Keratinocyte (primary cell): ENCODE data around the gene TKFC. TPM values are rescaled to one million over a fixed set of nuclear protein-coding genes. Genes with fewer than 3 reads are reported as not detected.

ENCODE experiments used
- DNase-seq: peaks from one replicate; pipeline ENCODE4 v3.0.0-alpha.2; 2011; ENCODE audit warnings: low read depth, missing footprints, low spot score
- FAIRE-seq: peaks from 2 replicates; lab custom pipeline; 2011; peaks lifted over from hg19 to GRCh38; lab: Jason Lieb, UNC
- H2AFZ ChIP-seq: 2 replicates; pipeline ENCODE4 v1.6.0; 2012; ENCODE audit warnings: low read length, control low read depth, inconsistent platforms; ENCODE audit not compliant: control insufficient read depth
- H3K27ac ChIP-seq: 2 replicates; pipeline ENCODE4 v1.5.1; 2011; ENCODE audit warnings: low read length; ENCODE audit not compliant: control insufficient read depth, insufficient read depth
- H3K27me3 ChIP-seq: 3 replicates; pipeline ENCODE4 v1.6.0; 2011; ENCODE audit warnings: low read length; ENCODE audit not compliant: control insufficient read depth, insufficient read depth; ENCODE audit errors: extremely low read depth
- H3K36me3 ChIP-seq, 2 experiments: 2 replicates in 1 of 2; 3 replicates in 1 of 2; pipeline ENCODE4 v1.5.1; 2011; ENCODE audit warnings: low read length in 2 of 2, mild to moderate bottlenecking in 1 of 2; ENCODE audit not compliant: control insufficient read depth in 2 of 2, insufficient read depth in 2 of 2; ENCODE audit errors: extremely low read depth in 1 of 2
- H3K4me1 ChIP-seq: 3 replicates; pipeline ENCODE4 v1.5.1; 2011; ENCODE audit warnings: low read length; ENCODE audit not compliant: control insufficient read depth, insufficient read depth; ENCODE audit errors: extremely low read depth
- H3K4me2 ChIP-seq: 3 replicates; pipeline ENCODE4 v1.6.0; 2011; ENCODE audit warnings: low read depth, low read length; ENCODE audit not compliant: control insufficient read depth, insufficient read depth; ENCODE audit errors: extremely low read depth
- H3K4me3 ChIP-seq, 3 experiments: fragments of 200-600 bp in 1 of 3; sonication (generic) in 1 of 3; 2 replicates in 2 of 3; 3 replicates in 1 of 3; pipeline ENCODE4 v1.5.1; 2011 to 2016; ENCODE audit warnings: low read length in 3 of 3, mild to moderate bottlenecking in 3 of 3, control low read depth in 2 of 3, inconsistent platforms in 1 of 3, low read depth in 1 of 3, mixed read lengths in 1 of 3, mixed run types in 1 of 3, moderate library complexity in 1 of 3; ENCODE audit not compliant: control insufficient read depth in 2 of 3, insufficient read depth in 2 of 3; ENCODE audit errors: extremely low read depth in 1 of 3
- H3K79me2 ChIP-seq: 2 replicates; pipeline ENCODE4 v1.6.0; 2012; ENCODE audit warnings: low read length; ENCODE audit not compliant: control insufficient read depth, insufficient read depth
- H3K9ac ChIP-seq: 3 replicates; pipeline ENCODE4 v1.6.0; 2011; ENCODE audit warnings: low read length; ENCODE audit not compliant: control insufficient read depth, insufficient read depth; ENCODE audit errors: extremely low read depth
- H3K9me1 ChIP-seq: 3 replicates; pipeline ENCODE4 v1.6.0; 2011; ENCODE audit warnings: low read length; ENCODE audit not compliant: control insufficient read depth, insufficient read depth; ENCODE audit errors: extremely low read depth
- H3K9me3 ChIP-seq: 2 replicates; pipeline ENCODE4 v1.5.1; 2012; ENCODE audit warnings: low read depth, low read length; ENCODE audit not compliant: control insufficient read depth
- H4K20me1 ChIP-seq: 3 replicates; pipeline ENCODE4 v1.6.0; 2011; ENCODE audit warnings: low read length; ENCODE audit not compliant: control insufficient read depth, insufficient read depth; ENCODE audit errors: extremely low read depth
- EZH2 ChIP-seq: IDR thresholded peaks from one replicate; pipeline ENCODE4 v1.6.1; 2012; ENCODE audit warnings: inconsistent platforms, mild to moderate bottlenecking, low read length, moderate library complexity
- dilution Hi-C: fragments of 300-500 bp; cut with MboI; formaldehyde crosslinking; loops from one replicate; pipeline ENCODE4 v1.7.0; 2020; ENCODE audit warnings: low sequenced_read_pairs; ENCODE audit not compliant: extremely low pct_ligation_motif_present
- polyA plus RNA-seq, 5 experiments: library from polyadenylated mRNA; depleted of rRNA in 3 of 5; stranded (reverse) in 3 of 5; stranded (forward) in 1 of 5; unstranded in 1 of 5; fragments of >200 nt; gene quantifications; 1 replicate in 1 of 5; 2 replicates in 3 of 5; 3 replicates in 1 of 5; pipeline versions ENCODE4 v1.2.1 to v1.2.3, GENCODE V29; 2011 to 2012; ENCODE audit warnings: missing spikeins in 2 of 5, low read depth in 1 of 5, low replicate concordance in 1 of 5
- TF ChIP-seq, protein P1 (sequence below), 3 experiments: IDR thresholded peaks in 1 of 3; conservative IDR thresholded peaks in 1 of 3; optimal IDR thresholded peaks in 1 of 3; 2 replicates in 2 of 3; 3 replicates in 1 of 3; pipeline versions ENCODE3 to v1.5.1; 2011; ENCODE audit warnings: low read length in 3 of 3, mild to moderate bottlenecking in 3 of 3, moderate library complexity in 2 of 3, control low read depth in 1 of 3, inconsistent platforms in 1 of 3; ENCODE audit not compliant: insufficient read depth in 2 of 3; ENCODE audit errors: extremely low read depth in 1 of 3

TKFC gene
- polyA plus RNA-seq, 1 donor (not counting 4 experiments of a cell fraction or from before 2014, with no cell fraction given), result 15.4 TPM

DNA sequence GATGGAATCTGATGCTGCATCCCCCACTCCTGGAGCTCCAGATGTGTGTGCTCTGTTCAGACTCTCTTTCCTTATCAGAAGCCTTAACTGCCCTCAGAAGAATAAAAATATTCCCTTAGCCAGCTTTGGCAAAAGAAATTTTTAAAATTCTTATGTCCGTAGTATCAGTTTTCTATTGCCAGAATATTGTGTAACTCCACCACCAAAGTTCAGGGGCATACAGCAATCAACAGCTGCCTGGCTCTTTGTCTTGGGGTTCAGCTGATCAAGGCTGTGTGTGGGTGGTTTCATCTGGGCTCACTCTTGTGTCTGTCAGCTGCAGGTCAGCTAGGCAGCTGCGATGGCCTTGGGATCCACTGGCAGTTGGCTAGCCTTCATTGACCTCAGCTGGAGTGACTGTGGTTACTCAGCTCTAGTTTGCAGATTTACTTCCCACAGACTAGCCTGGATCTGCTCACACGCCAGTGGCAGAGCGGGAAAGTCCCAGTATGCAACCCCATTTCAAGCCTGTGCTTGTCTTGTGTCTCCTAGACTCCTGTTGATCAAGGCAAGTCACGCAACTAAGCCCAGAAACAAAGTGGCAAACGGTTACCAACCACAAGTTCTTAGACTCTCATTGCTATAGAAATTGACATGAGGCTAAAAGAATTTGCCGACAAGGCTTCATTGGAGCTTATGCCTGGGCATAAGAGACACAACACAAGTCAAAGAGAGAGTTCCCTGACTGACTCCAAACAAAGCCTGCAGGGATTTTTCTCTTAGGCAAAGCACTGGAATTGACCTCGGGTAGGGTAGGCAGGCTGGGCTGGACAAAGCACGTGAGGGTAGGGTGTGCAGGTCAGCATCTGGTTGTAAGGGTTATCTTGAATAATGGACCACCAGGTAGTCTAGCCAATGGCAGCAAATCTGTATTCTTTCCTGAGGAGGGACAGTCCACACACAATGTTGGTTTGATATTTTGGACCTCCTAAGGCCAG lies 36.6 kb downstream of the TKFC start:
- Histone ChIP-seq H3K36me3 (peaks cover 19 to 38% of the 10 kb centered on the region in 2 experiments), H3K79me2 (no peaks in the 10 kb centered on the region), H3K4me1 (peaks cover 28% of the 10 kb centered on the region), H3K27me3 (no peaks in the 10 kb centered on the region), H2AFZ (no peak overlapping the region), H4K20me1 (no peaks in the 10 kb centered on the region), H3K27ac (peak overlapping the region; percentile 99), H3K4me2 (peak overlapping the region; percentile 70), H3K9me3 (no peaks in the 10 kb centered on the region), H3K9ac (peak overlapping the region; percentile 78), H3K9me1 (no peaks in the 10 kb centered on the region), H3K4me3 (no peak overlapping the region)
- FAIRE-seq (peak; percentile 87), DNase-seq (peak; percentile 99)
- TF ChIP-seq, protein P1, sequence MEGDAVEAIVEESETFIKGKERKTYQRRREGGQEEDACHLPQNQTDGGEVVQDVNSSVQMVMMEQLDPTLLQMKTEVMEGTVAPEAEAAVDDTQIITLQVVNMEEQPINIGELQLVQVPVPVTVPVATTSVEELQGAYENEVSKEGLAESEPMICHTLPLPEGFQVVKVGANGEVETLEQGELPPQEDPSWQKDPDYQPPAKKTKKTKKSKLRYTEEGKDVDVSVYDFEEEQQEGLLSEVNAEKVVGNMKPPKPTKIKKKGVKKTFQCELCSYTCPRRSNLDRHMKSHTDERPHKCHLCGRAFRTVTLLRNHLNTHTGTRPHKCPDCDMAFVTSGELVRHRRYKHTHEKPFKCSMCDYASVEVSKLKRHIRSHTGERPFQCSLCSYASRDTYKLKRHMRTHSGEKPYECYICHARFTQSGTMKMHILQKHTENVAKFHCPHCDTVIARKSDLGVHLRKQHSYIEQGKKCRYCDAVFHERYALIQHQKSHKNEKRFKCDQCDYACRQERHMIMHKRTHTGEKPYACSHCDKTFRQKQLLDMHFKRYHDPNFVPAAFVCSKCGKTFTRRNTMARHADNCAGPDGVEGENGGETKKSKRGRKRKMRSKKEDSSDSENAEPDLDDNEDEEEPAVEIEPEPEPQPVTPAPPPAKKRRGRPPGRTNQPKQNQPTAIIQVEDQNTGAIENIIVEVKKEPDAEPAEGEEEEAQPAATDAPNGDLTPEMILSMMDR (optimal IDR thresholded peaks at IDR 0.05 in 1 of 3, IDR thresholded peaks at IDR 0.05 in 1 of 3, conservative IDR thresholded peaks at IDR 0.05 in 1 of 3; ENCODE audit: extremely low read depth in 1 of 3, insufficient read depth in 2 of 3, low read length in 3 of 3), result no peak
- dilution Hi-C loops, result no loop called here

- FAIRE-seq, result no peak
- H3K9me3 ChIP-seq, result no peaks in the 10 kb centered on the region
- no peak for DNase-seq
- no peak overlapping the region for H2AFZ ChIP-seq
- dilution Hi-C loops, result no loop called here
- H3K4me1 ChIP-seq, result peaks cover 28% of the 10 kb centered on the region
- TF ChIP-seq, protein P1 (optimal IDR thresholded peaks at IDR 0.05 in 1 of 3, IDR thresholded peaks at IDR 0.05 in 1 of 3, conservative IDR thresholded peaks at IDR 0.05 in 1 of 3; ENCODE audit: extremely low read depth in 1 of 3, insufficient read depth in 2 of 3, low read length in 3 of 3), result no peak
- TF ChIP-seq EZH2, result no peak
- peak overlapping the region; percentile 99 for H3K27ac ChIP-seq
- no peak overlapping the region for H3K4me3 ChIP-seq
- H3K9me1 ChIP-seq, result no peaks in the 10 kb centered on the region
- H3K79me2 ChIP-seq, result no peaks in the 10 kb centered on the region
- peak overlapping the region; percentile 70 for H3K4me2 ChIP-seq
- H3K9ac ChIP-seq, result peak overlapping the region; percentile 78
- peaks cover 19 to 38% of the 10 kb centered on the region in 2 experiments for H3K36me3 ChIP-seq
- H4K20me1 ChIP-seq, result no peaks in the 10 kb centered on the region
- no peaks in the 10 kb centered on the region for H3K27me3 ChIP-seq
Observed at GRCh38 chr11:61370349-61371005, 37.4 kb downstream of the TKFC start.
